NB4 (cell line): ENCODE data around the gene LRRC10B.

Experiments used
- MYC ChIP-seq: IDR thresholded peaks from 2 replicates; pipeline ENCODE4 v1.6.1; 2011; ENCODE audit warnings: low read depth, low read length
- POLR2A ChIP-seq: IDR thresholded peaks from 2 replicates; pipeline ENCODE4 v1.6.1; 2011; ENCODE audit warnings: mild to moderate bottlenecking; ENCODE audit not compliant: insufficient read length; ENCODE audit errors: extremely low read depth
- TF ChIP-seq, protein P1 (sequence below): IDR thresholded peaks from one replicate; pipeline ENCODE4 v1.5.1; 2012; ENCODE audit warnings: low read depth, low read length

- TF ChIP-seq POLR2A (no peak), MYC (no peak)
- TF ChIP-seq, protein P1, sequence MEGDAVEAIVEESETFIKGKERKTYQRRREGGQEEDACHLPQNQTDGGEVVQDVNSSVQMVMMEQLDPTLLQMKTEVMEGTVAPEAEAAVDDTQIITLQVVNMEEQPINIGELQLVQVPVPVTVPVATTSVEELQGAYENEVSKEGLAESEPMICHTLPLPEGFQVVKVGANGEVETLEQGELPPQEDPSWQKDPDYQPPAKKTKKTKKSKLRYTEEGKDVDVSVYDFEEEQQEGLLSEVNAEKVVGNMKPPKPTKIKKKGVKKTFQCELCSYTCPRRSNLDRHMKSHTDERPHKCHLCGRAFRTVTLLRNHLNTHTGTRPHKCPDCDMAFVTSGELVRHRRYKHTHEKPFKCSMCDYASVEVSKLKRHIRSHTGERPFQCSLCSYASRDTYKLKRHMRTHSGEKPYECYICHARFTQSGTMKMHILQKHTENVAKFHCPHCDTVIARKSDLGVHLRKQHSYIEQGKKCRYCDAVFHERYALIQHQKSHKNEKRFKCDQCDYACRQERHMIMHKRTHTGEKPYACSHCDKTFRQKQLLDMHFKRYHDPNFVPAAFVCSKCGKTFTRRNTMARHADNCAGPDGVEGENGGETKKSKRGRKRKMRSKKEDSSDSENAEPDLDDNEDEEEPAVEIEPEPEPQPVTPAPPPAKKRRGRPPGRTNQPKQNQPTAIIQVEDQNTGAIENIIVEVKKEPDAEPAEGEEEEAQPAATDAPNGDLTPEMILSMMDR, result no peak
Observed at GRCh38 chr11:61489833-61490721, 18.5 kb upstream of the LRRC10B start.
